ENCODE measurements around the gene CTCFL. TPM values are rescaled to one million over a fixed set of nuclear protein-coding genes. Genes with fewer than 3 reads are reported as not detected.

Gene CTCFL
- total RNA-seq, 1 donor from 2014 or later, result not detected

- no peaks in the 10 kb centered on the region for H3K36me3 ChIP-seq
- no peak overlapping the region for H3K27ac ChIP-seq (replicated peaks)
- TF ChIP-seq CTCF (IDR thresholded peaks at IDR 0.05; ENCODE audit: borderline replicate concordance), result no peak
- no peak overlapping the region for H3K4me3 ChIP-seq
- intact Hi-C loops (cut with micrococcal nuclease), result no loop called here
- no peaks in the 10 kb centered on the region for H3K4me1 ChIP-seq
- no peaks in the 10 kb centered on the region for H3K9me3 ChIP-seq (replicated peaks)
- no peak for DNase-seq
- H3K27me3 ChIP-seq (ENCODE audit: low read depth), result peaks cover 75% of the 10 kb centered on the region
These were observed 27.5 kb upstream of the CTCFL start for GRCh38 chr20:57552471-57552870.

- intact Hi-C loops (cut with micrococcal nuclease), result no loop called here
- no peak for TF ChIP-seq CTCF (IDR thresholded peaks at IDR 0.05; ENCODE audit: borderline replicate concordance)
- no peak for DNase-seq
These were observed 23.5 kb upstream of the CTCFL start for GRCh38 chr20:57548177-57549058.

GRCh38 chr20:57546956-57547649 lies 22.2 kb upstream of the CTCFL start:
- H3K27me3 ChIP-seq (ENCODE audit: low read depth), result peaks cover 53% of the 10 kb centered on the region
- intact Hi-C loops (cut with micrococcal nuclease), result no loop called here

More at GRCh38 chr20:57548177-57549058, 23.5 kb upstream of the CTCFL start:
- no peak overlapping the region for H3K4me3 ChIP-seq
- no peaks in the 10 kb centered on the region for H3K9me3 ChIP-seq (replicated peaks)
- no peaks in the 10 kb centered on the region for H3K4me1 ChIP-seq
- peaks cover 53% of the 10 kb centered on the region for H3K27me3 ChIP-seq (ENCODE audit: low read depth)
- no peaks in the 10 kb centered on the region for H3K36me3 ChIP-seq
- no peak overlapping the region for H3K27ac ChIP-seq (replicated peaks)

GRCh38 chr20:57545927-57546662 lies 21.2 kb upstream of the CTCFL start:
- intact Hi-C loops (cut with micrococcal nuclease), result no loop called here
- no peak overlapping the region for H3K27ac ChIP-seq (replicated peaks)
- no peak for DNase-seq

More at GRCh38 chr20:57546956-57547649, 22.2 kb upstream of the CTCFL start:
- H3K9me3 ChIP-seq (replicated peaks), result no peaks in the 10 kb centered on the region
- no peaks in the 10 kb centered on the region for H3K36me3 ChIP-seq
- no peak for TF ChIP-seq CTCF (IDR thresholded peaks at IDR 0.05; ENCODE audit: borderline replicate concordance)
- H3K4me3 ChIP-seq, result no peak overlapping the region
- H3K4me1 ChIP-seq, result no peaks in the 10 kb centered on the region
- H3K27ac ChIP-seq (replicated peaks), result no peak overlapping the region
- no peak for DNase-seq

More at GRCh38 chr20:57545927-57546662, 21.2 kb upstream of the CTCFL start:
- H3K4me3 ChIP-seq, result no peak overlapping the region
- H3K27me3 ChIP-seq (ENCODE audit: low read depth), result peaks cover 50% of the 10 kb centered on the region
- TF ChIP-seq CTCF (IDR thresholded peaks at IDR 0.05; ENCODE audit: borderline replicate concordance), result no peak
- H3K36me3 ChIP-seq, result no peaks in the 10 kb centered on the region
- H3K9me3 ChIP-seq (replicated peaks), result no peaks in the 10 kb centered on the region
- H3K4me1 ChIP-seq, result no peaks in the 10 kb centered on the region
